Measurements from ENCODE around the gene DCXR. TPM values are rescaled to one million over a fixed set of nuclear protein-coding genes. Genes with fewer than 3 reads are reported as not detected.

DCXR gene
- total RNA-seq, 1 donor from 2014 or later = 143 TPM

GRCh38 chr17:82065638-82066303, 28.3 kb upstream of the DCXR start, which contains the start of gene DUS1L:
Gene DUS1L (minus strand): TSS chr17:82065804. CDS start chr17:82065059, 745 bp downstream.
- H3K4me1 ChIP-seq = peaks cover 15% of the 10 kb centered on the region
- peaks cover 17% of the 10 kb centered on the region for H3K36me3 ChIP-seq
- no peaks in the 10 kb centered on the region for H3K27me3 ChIP-seq
- H3K4me3 ChIP-seq = peak within 1 kb of the TSS; percentile 94
- intact Hi-C loops (cut with DNase I) = no loop called here
- ATAC-seq (peak; percentile 91), DNase-seq (peak; percentile 87)
- H3K9me3 ChIP-seq = no peaks in the 10 kb centered on the region
- TF ChIP-seq CTCF (IDR thresholded peaks at IDR 0.05) = no peak
- peak within 1 kb of the TSS; percentile 88 for H3K27ac ChIP-seq

- Histone ChIP-seq H3K36me3 (peaks cover 22% of the 10 kb centered on the region), H3K27me3 (no peaks in the 10 kb centered on the region), H3K4me1 (peaks cover 15% of the 10 kb centered on the region), H3K4me3 (peak overlapping the region; percentile 94), H3K27ac (peak overlapping the region; percentile 88), H3K9me3 (no peaks in the 10 kb centered on the region)
- ATAC-seq (peak; percentile 22), DNase-seq (no peak)
- intact Hi-C loops (cut with DNase I) = no loop called here
- TF ChIP-seq CTCF (IDR thresholded peaks at IDR 0.05) = no peak
Measured at GRCh38 chr17:82065193-82065637, 27.7 kb upstream of the DCXR start.

DNA sequence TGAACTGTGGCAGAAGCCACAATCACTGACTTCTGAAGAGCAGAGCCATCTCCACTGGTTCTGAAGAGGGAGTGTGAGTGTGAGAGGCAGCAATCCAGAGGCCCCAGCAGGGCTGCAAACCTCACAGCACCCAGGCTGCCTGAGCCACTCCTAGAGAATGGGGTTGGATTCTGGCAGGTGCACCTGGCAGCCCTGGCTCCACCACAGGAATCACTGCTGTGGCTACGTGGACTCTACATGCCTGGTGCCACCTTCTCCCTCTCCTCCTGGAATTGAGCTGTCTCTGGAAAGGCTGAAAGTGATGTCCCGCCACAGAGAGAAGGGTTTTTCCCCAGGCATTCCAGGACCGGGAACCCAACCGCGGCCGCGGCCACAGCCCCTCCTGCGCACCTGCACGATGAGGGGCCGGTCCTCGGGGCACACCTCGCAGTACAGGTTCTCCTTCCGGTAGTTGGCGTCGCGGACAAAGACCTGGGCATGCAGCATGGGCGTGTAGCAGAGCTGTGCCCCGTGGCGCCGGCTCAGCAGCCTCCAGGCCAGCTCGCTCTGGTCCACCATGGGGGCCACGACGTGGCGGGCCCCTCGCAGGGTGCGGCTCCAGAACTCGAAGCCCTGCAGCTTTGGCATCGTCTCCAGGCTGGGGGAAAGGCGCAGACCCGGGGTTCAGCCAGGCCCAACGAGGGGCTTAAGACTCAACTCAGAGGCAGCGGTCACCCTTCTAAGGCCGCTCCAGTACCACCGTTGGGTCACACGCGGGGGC, 27.1 kb upstream of the DCXR start:
- peak overlapping the region; percentile 88 for H3K27ac ChIP-seq
- DNase-seq (no peak), ATAC-seq (peak; percentile 40)

GRCh38 chr17:82063424-82064415, 26.2 kb upstream of the DCXR start:
- H3K27me3 ChIP-seq = no peaks in the 10 kb centered on the region
- DNase-seq (no peak), ATAC-seq (no peak)
- H3K27ac ChIP-seq = no peak overlapping the region
- H3K4me1 ChIP-seq = peaks cover 15% of the 10 kb centered on the region
- intact Hi-C loops (cut with DNase I) = no loop called here
- no peaks in the 10 kb centered on the region for H3K9me3 ChIP-seq
- TF ChIP-seq CTCF (IDR thresholded peaks at IDR 0.05) = no peak
- peaks cover 34% of the 10 kb centered on the region for H3K36me3 ChIP-seq
- H3K4me3 ChIP-seq = no peak overlapping the region

More for the DNA sequence above, 27.1 kb upstream of the DCXR start:
- Histone ChIP-seq H3K36me3 (peaks cover 28% of the 10 kb centered on the region), H3K4me1 (peaks cover 15% of the 10 kb centered on the region), H3K27me3 (no peaks in the 10 kb centered on the region), H3K9me3 (no peaks in the 10 kb centered on the region), H3K4me3 (peak overlapping the region; percentile 94)
- intact Hi-C loops (cut with DNase I) = no loop called here
- no peak for TF ChIP-seq CTCF (IDR thresholded peaks at IDR 0.05)

GRCh38 chr17:82062984-82063368, 25.5 kb upstream of the DCXR start:
- H3K27me3 ChIP-seq = no peaks in the 10 kb centered on the region
- ATAC-seq (no peak), DNase-seq (no peak)
- H3K9me3 ChIP-seq = no peaks in the 10 kb centered on the region
- no peak overlapping the region for H3K27ac ChIP-seq
- peaks cover 15% of the 10 kb centered on the region for H3K4me1 ChIP-seq
- intact Hi-C loops (cut with DNase I) = no loop called here
- TF ChIP-seq CTCF (IDR thresholded peaks at IDR 0.05) = no peak
- no peak overlapping the region for H3K4me3 ChIP-seq
- peaks cover 39% of the 10 kb centered on the region for H3K36me3 ChIP-seq
